IMR-90 (cell line): ENCODE results near the gene NISCH.

ENCODE experiments used
- CTCF ChIP-seq: conservative IDR thresholded peaks from 2 replicates; pipeline ENCODE4 v1.5.1; 2012; ENCODE audit warnings: mild to moderate bottlenecking, low read depth, low read length, improper control_type of control experiment
- MAZ ChIP-seq: IDR thresholded peaks from 2 replicates; pipeline ENCODE4 v1.6.1; 2012; ENCODE audit warnings: low read depth, mild to moderate bottlenecking, low read length, improper control_type of control experiment, moderate library complexity, borderline replicate concordance
- POLR2A ChIP-seq: IDR thresholded peaks from 2 replicates; pipeline ENCODE4 v1.6.1; 2012; ENCODE audit warnings: mild to moderate bottlenecking, low read depth, low read length
- RFX5 ChIP-seq: IDR thresholded peaks from 2 replicates; pipeline ENCODE4 v1.8.0; 2012; ENCODE audit warnings: low read depth, mild to moderate bottlenecking, low read length, moderate library complexity
- USF2 ChIP-seq: fragments of 150-350 bp; IDR thresholded peaks from 2 replicates; pipeline ENCODE4 v1.6.1; 2017; ENCODE audit warnings: mild to moderate bottlenecking, antibody characterized with exemption, low read length, low read depth

GRCh38 chr3:52511509-52511908, 56.1 kb downstream of the NISCH start:
- TF ChIP-seq CTCF (no peak), POLR2A (no peak), USF2 (no peak), RFX5 (no peak), MAZ (no peak)
